ENCODE data around the gene XRN2.

DNA sequence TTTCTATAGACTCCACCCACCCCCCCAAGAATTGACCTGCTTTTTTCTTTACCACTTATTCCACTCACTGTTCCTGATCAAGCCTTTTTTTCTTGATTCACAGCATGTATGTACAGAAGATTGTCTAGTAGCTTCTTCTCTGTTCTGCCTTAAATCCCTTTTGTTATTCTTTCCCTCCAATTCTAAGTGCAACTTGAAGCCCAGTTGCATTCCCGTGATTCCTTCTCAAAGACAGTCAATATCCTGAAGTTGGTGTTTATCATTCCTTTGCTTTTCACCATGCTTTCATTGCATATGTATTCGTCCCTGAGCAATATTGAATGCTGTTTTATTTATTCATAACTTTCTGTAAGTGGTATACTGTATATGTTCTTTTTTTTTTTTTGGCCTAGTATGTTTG lies 21.0 kb downstream of the XRN2 start:
- TF ChIP-seq, protein P1, sequence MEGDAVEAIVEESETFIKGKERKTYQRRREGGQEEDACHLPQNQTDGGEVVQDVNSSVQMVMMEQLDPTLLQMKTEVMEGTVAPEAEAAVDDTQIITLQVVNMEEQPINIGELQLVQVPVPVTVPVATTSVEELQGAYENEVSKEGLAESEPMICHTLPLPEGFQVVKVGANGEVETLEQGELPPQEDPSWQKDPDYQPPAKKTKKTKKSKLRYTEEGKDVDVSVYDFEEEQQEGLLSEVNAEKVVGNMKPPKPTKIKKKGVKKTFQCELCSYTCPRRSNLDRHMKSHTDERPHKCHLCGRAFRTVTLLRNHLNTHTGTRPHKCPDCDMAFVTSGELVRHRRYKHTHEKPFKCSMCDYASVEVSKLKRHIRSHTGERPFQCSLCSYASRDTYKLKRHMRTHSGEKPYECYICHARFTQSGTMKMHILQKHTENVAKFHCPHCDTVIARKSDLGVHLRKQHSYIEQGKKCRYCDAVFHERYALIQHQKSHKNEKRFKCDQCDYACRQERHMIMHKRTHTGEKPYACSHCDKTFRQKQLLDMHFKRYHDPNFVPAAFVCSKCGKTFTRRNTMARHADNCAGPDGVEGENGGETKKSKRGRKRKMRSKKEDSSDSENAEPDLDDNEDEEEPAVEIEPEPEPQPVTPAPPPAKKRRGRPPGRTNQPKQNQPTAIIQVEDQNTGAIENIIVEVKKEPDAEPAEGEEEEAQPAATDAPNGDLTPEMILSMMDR (IDR thresholded peaks at IDR 0.05): no peak
- no peak for TF ChIP-seq SIN3A (IDR thresholded peaks at IDR 0.05; ENCODE audit: borderline replicate concordance, insufficient read depth, low read depth, low read length)
- TF ChIP-seq TCF7L2 (IDR thresholded peaks at IDR 0.05; ENCODE audit: low read depth, low read length): no peak
- TF ChIP-seq, protein P2, sequence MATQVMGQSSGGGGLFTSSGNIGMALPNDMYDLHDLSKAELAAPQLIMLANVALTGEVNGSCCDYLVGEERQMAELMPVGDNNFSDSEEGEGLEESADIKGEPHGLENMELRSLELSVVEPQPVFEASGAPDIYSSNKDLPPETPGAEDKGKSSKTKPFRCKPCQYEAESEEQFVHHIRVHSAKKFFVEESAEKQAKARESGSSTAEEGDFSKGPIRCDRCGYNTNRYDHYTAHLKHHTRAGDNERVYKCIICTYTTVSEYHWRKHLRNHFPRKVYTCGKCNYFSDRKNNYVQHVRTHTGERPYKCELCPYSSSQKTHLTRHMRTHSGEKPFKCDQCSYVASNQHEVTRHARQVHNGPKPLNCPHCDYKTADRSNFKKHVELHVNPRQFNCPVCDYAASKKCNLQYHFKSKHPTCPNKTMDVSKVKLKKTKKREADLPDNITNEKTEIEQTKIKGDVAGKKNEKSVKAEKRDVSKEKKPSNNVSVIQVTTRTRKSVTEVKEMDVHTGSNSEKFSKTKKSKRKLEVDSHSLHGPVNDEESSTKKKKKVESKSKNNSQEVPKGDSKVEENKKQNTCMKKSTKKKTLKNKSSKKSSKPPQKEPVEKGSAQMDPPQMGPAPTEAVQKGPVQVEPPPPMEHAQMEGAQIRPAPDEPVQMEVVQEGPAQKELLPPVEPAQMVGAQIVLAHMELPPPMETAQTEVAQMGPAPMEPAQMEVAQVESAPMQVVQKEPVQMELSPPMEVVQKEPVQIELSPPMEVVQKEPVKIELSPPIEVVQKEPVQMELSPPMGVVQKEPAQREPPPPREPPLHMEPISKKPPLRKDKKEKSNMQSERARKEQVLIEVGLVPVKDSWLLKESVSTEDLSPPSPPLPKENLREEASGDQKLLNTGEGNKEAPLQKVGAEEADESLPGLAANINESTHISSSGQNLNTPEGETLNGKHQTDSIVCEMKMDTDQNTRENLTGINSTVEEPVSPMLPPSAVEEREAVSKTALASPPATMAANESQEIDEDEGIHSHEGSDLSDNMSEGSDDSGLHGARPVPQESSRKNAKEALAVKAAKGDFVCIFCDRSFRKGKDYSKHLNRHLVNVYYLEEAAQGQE (IDR thresholded peaks at IDR 0.05; ENCODE audit: insufficient read depth in 1 of 2, low read depth in 2 of 2, low read length in 1 of 2): no peak
- TF ChIP-seq POLR2AphosphoS5 (IDR thresholded peaks at IDR 0.05; ENCODE audit: low read depth, low read length): no peak
